HepG2 (cell line): ENCODE results near the gene FGF21. TPM values are rescaled to one million over a fixed set of nuclear protein-coding genes. Genes with fewer than 3 reads are reported as not detected.

Experiments
- ARNT2 ChIP-seq: sonication (generic); formaldehyde crosslinking; IDR thresholded peaks from 2 replicates; pipeline ENCODE4 v1.8.0; 2022; ENCODE audit warnings: mild to moderate bottlenecking, low read depth, missing genetic modification reagents, moderate library complexity
- CREB3 ChIP-seq: sonication (generic); formaldehyde crosslinking; IDR thresholded peaks from 2 replicates; pipeline ENCODE4 v1.5.0; 2020; ENCODE audit warnings: missing genetic modification reagents
- FOXK2 ChIP-seq: fragments of 450-650 bp; IDR thresholded peaks from 2 replicates; pipeline ENCODE4 v1.6.1; 2016
- HINFP ChIP-seq: sonication (generic); formaldehyde crosslinking; IDR thresholded peaks from 2 replicates; pipeline ENCODE4 v1.4.0; 2020; ENCODE audit warnings: low read depth, mild to moderate bottlenecking, missing genetic modification reagents
- HMGA1 ChIP-seq: sonication (generic); formaldehyde crosslinking; conservative IDR thresholded peaks from 2 replicates; pipeline ENCODE4 v1.4.0; 2020; ENCODE audit warnings: missing genetic modification reagents
- HNRNPK ChIP-seq: fragments of 200-400 bp; formaldehyde crosslinking; IDR thresholded peaks from 2 replicates; pipeline ENCODE4 v1.6.1; 2018; ENCODE audit warnings: low read length, low read depth, moderate library complexity, mild to moderate bottlenecking; ENCODE audit not compliant: poor library complexity, severe bottlenecking
- HOXA3 ChIP-seq: sonication (generic); formaldehyde crosslinking; IDR thresholded peaks from 2 replicates; pipeline ENCODE4 v1.5.0; 2020; ENCODE audit warnings: missing genetic modification reagents
- MED8 ChIP-seq: sonication (generic); formaldehyde crosslinking; IDR thresholded peaks from 2 replicates; pipeline ENCODE4 v1.8.1; 2023; ENCODE audit warnings: mild to moderate bottlenecking, missing genetic modification reagents; ENCODE audit not compliant: insufficient replicate concordance
- MEIS2 ChIP-seq: sonication (generic); formaldehyde crosslinking; IDR thresholded peaks from 2 replicates; pipeline ENCODE4 v1.9.0; 2021; ENCODE audit warnings: mild to moderate bottlenecking, missing genetic modification reagents
- NKX3-1 ChIP-seq: sonication (generic); formaldehyde crosslinking; IDR thresholded peaks from 2 replicates; pipeline ENCODE4 v1.5.0; 2020; ENCODE audit warnings: missing genetic modification reagents
- RFX5 ChIP-seq: IDR thresholded peaks from 2 replicates; pipeline ENCODE4 v1.6.1; 2011; ENCODE audit warnings: low read depth, low read length, improper control_type of control experiment
- SIX1 ChIP-seq: sonication (generic); formaldehyde crosslinking; IDR thresholded peaks from 2 replicates; pipeline ENCODE4 v1.4.0; 2020; ENCODE audit warnings: missing genetic modification reagents, borderline replicate concordance
- SRSF4 ChIP-seq: fragments of 200-400 bp; formaldehyde crosslinking; IDR thresholded peaks from one replicate; pipeline ENCODE4 v1.6.1; 2018; ENCODE audit warnings: mild to moderate bottlenecking, low read depth, low read length, moderate library complexity; ENCODE audit not compliant: poor library complexity, severe bottlenecking
- YEATS4 ChIP-seq: sonication (generic); formaldehyde crosslinking; IDR thresholded peaks from 2 replicates; pipeline ENCODE4 v1.4.0; 2020; ENCODE audit warnings: missing genetic modification reagents, borderline replicate concordance
- ZBTB3 ChIP-seq: sonication (generic); formaldehyde crosslinking; IDR thresholded peaks from 2 replicates; pipeline ENCODE4 v1.4.0; 2020; ENCODE audit warnings: low read depth, mild to moderate bottlenecking, moderate library complexity, missing genetic modification reagents, borderline replicate concordance
- ZFYVE20 ChIP-seq: sonication (generic); formaldehyde crosslinking; IDR thresholded peaks from 2 replicates; pipeline ENCODE4 v1.8.0; 2023; ENCODE audit warnings: low read depth, mild to moderate bottlenecking, moderate library complexity, missing genetic modification reagents, borderline replicate concordance
- ZNF256 ChIP-seq: sonication (generic); formaldehyde crosslinking; conservative IDR thresholded peaks from 2 replicates; pipeline ENCODE4 v1.4.0; 2020; ENCODE audit warnings: missing genetic modification reagents
- ZNF574 ChIP-seq: sonication (generic); formaldehyde crosslinking; IDR thresholded peaks from 2 replicates; pipeline ENCODE4 v1.4.0; 2020; ENCODE audit warnings: missing genetic modification reagents
- ZNF746 ChIP-seq: sonication (generic); formaldehyde crosslinking; IDR thresholded peaks from 2 replicates; pipeline ENCODE4 v1.8.0; 2022; ENCODE audit warnings: mild to moderate bottlenecking, missing genetic modification reagents
- ZNF75D ChIP-seq: sonication (generic); formaldehyde crosslinking; IDR thresholded peaks from 2 replicates; pipeline ENCODE4 v1.8.1; 2023; ENCODE audit warnings: missing genetic modification reagents, mild to moderate bottlenecking, borderline replicate concordance
- ZNF788 ChIP-seq: sonication (generic); formaldehyde crosslinking; IDR thresholded peaks from 2 replicates; pipeline ENCODE4 v1.5.0; 2020; ENCODE audit warnings: mild to moderate bottlenecking, missing genetic modification reagents, borderline replicate concordance
- ZNF879 ChIP-seq: sonication (generic); formaldehyde crosslinking; IDR thresholded peaks from 2 replicates; pipeline ENCODE4 v1.8.1; 2023; ENCODE audit warnings: missing genetic modification reagents
- polyA plus RNA-seq, 8 experiments: library from polyadenylated mRNA; depleted of rRNA in 3 of 8; stranded (reverse) in 7 of 8; unstranded in 1 of 8; fragments of >200 nt; fragmentation: Illumina TruSeq in 4 of 8; extraction: Trizol in 4 of 8; gene quantifications; 2 replicates each; pipeline versions ENCODE4 v1.2.1 to v1.2.3, GENCODE V29; 2011 to 2016; ENCODE audit warnings: low read depth in 4 of 8, missing spikeins in 1 of 8, mixed read lengths in 1 of 8; ENCODE audit not compliant: insufficient read depth in 1 of 8
- total RNA-seq, 5 experiments: library from RNA; depleted of rRNA; stranded (reverse); fragments of >200 nt; fragmentation: Illumina TruSeq; extraction: Trizol; gene quantifications; 2 replicates each; pipeline ENCODE4 v1.2.3, GENCODE V29; 2016; ENCODE audit warnings: low read depth in 1 of 5
- TF ChIP-seq, protein P1 (sequence below): sonication (generic); formaldehyde crosslinking; IDR thresholded peaks from 2 replicates; pipeline ENCODE4 v1.4.0; 2020; ENCODE audit warnings: missing genetic modification reagents

The FGF21 gene
- total and polyA plus RNA-seq, 2 of the 13 experiments (the other 11 are each of a cell fraction or from before 2014, with no cell fraction given) = 0.17 TPM; not detected in 1

- TF ChIP-seq HINFP (CRISPR knock-in tag) (0 out of 2 replicates have a peak, but pooled peaks have one; percentile 70), ZNF574 (CRISPR knock-in tag) (peak; percentile 84), ZNF256 (no peak), RFX5 (peak; percentile 72; the same call in 1 of the 2 replicates), ZBTB3 (CRISPR knock-in tag) (peak; percentile 81; the same call in 1 of the 2 replicates), ZNF75D (no peak), SIX1 (CRISPR knock-in tag) (no peak; the same call in 1 of the 2 replicates), YEATS4 (CRISPR knock-in tag) (peak; percentile 70), SRSF4 (no peak), HMGA1 (CRISPR knock-in tag) (no peak), NKX3-1 (no peak), ZFYVE20 (CRISPR knock-in tag) (no peak), HOXA3 (CRISPR knock-in tag) (peak; percentile 74), ZNF879 (CRISPR knock-in tag) (peak; percentile 67; the same call in 1 of the 2 replicates), ZNF746 (CRISPR knock-in tag) (peak; percentile 81), ARNT2 (CRISPR knock-in tag) (peak; percentile 91), FOXK2 (no peak), MEIS2 (CRISPR knock-in tag) (peak; percentile 74; the same call in 1 of the 2 replicates), HNRNPK (no peak), CREB3 (CRISPR knock-in tag) (no peak), MED8 (CRISPR knock-in tag) (no peak), ZNF788 (CRISPR knock-in tag) (0 out of 2 replicates have a peak, but pooled peaks have one; percentile 7)
- TF ChIP-seq, protein P1, sequence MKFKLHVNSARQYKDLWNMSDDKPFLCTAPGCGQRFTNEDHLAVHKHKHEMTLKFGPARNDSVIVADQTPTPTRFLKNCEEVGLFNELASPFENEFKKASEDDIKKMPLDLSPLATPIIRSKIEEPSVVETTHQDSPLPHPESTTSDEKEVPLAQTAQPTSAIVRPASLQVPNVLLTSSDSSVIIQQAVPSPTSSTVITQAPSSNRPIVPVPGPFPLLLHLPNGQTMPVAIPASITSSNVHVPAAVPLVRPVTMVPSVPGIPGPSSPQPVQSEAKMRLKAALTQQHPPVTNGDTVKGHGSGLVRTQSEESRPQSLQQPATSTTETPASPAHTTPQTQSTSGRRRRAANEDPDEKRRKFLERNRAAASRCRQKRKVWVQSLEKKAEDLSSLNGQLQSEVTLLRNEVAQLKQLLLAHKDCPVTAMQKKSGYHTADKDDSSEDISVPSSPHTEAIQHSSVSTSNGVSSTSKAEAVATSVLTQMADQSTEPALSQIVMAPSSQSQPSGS (CRISPR knock-in tag) = peak; percentile 71
These were observed 51.7 kb downstream of the FGF21 start (continued) for GRCh38 chr19:48806818-48807589.
